Esophagus squamous epithelium (tissue), 4 donors: Measurements from ENCODE around the gene ARFGAP1.

Experiments used
- POLR2A ChIP-seq, 4 donors: fragments of 450-650 bp; IDR thresholded peaks; one replicate each; pipeline ENCODE4 v1.6.1; 2017; ENCODE audit warnings: antibody characterized with exemption in 4 of 4, mild to moderate bottlenecking in 4 of 4, moderate library complexity in 3 of 4
- TF ChIP-seq, protein P1 (sequence below), 6 experiments: fragments of 450-650 bp in 4 of 6; fragments of 200-600 bp in 2 of 6; sonication (generic) in 2 of 6; IDR thresholded peaks; one replicate each; pipeline ENCODE4 v1.5.1; 2016 to 2019; ENCODE audit warnings: antibody characterized with exemption in 6 of 6, mild to moderate bottlenecking in 4 of 6, moderate library complexity in 4 of 6

- TF ChIP-seq, protein P1, sequence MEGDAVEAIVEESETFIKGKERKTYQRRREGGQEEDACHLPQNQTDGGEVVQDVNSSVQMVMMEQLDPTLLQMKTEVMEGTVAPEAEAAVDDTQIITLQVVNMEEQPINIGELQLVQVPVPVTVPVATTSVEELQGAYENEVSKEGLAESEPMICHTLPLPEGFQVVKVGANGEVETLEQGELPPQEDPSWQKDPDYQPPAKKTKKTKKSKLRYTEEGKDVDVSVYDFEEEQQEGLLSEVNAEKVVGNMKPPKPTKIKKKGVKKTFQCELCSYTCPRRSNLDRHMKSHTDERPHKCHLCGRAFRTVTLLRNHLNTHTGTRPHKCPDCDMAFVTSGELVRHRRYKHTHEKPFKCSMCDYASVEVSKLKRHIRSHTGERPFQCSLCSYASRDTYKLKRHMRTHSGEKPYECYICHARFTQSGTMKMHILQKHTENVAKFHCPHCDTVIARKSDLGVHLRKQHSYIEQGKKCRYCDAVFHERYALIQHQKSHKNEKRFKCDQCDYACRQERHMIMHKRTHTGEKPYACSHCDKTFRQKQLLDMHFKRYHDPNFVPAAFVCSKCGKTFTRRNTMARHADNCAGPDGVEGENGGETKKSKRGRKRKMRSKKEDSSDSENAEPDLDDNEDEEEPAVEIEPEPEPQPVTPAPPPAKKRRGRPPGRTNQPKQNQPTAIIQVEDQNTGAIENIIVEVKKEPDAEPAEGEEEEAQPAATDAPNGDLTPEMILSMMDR (IDR thresholded peaks at IDR 0.05): no peak
- no peak for TF ChIP-seq POLR2A (IDR thresholded peaks at IDR 0.05)
Measured at GRCh38 chr20:63273059-63273579, 506 bp downstream of the ARFGAP1 start.
